Astrocyte (in vitro differentiated cells and primary cell): ENCODE measurements around the gene RAB8B.

Experiments used
- CTCF ChIP-seq: IDR thresholded peaks from 2 replicates; pipeline ENCODE4 v1.5.1; 2011; ENCODE audit warnings: low read depth, mild to moderate bottlenecking, inconsistent platforms, low read length, moderate library complexity; ENCODE audit not compliant: insufficient read depth
- EZH2 ChIP-seq: IDR thresholded peaks from 2 replicates; pipeline ENCODE4 v1.6.1; 2012; ENCODE audit warnings: mild to moderate bottlenecking, low read length, inconsistent platforms; ENCODE audit not compliant: insufficient read depth

GRCh38 chr15:63295341-63295740 is 105.9 kb downstream of the RAB8B start:
- no peak for TF ChIP-seq CTCF
- no peak for TF ChIP-seq EZH2
